Stimulated activated naive CD8-positive, alpha-beta T cell treated with anti-CD3 and anti-CD28 coated beads, Interleukin-15, Interleukin-2, amounts not matched to agents 100 ng/mL and 50 ng/mL, for 24 hours (primary cell): ENCODE results near the gene DLG2.

Experiments
- H3K27ac Mint-ChIP-seq: one replicate; pipeline ENCODE4 v1.8.0; 2021; ENCODE audit warnings: mild to moderate bottlenecking, mixed read lengths
- H3K27me3 Mint-ChIP-seq: one replicate; pipeline ENCODE4 v1.8.0; 2021; ENCODE audit warnings: mixed read lengths
- H3K36me3 Mint-ChIP-seq: one replicate; pipeline ENCODE4 v1.8.0; 2021; ENCODE audit warnings: low read depth, mixed read lengths
- H3K4me1 Mint-ChIP-seq: one replicate; pipeline ENCODE4 v1.8.0; 2021; ENCODE audit warnings: low read depth, mixed read lengths
- H3K4me3 Mint-ChIP-seq: one replicate; pipeline ENCODE4 v1.8.0; 2021; ENCODE audit warnings: mild to moderate bottlenecking, mixed read lengths
- H3K9me3 Mint-ChIP-seq: one replicate; pipeline ENCODE4 v1.8.0; 2021; ENCODE audit warnings: mixed read lengths

Gene DLG2

GRCh38 chr11:84476581-84476980, 1150.6 kb downstream of the DLG2 start:
- H3K4me1 Mint-ChIP-seq: no peaks in the 10 kb centered on the region
- peaks cover 3% of the 10 kb centered on the region for H3K27me3 Mint-ChIP-seq
- no peak overlapping the region for H3K27ac Mint-ChIP-seq
- no peak overlapping the region for H3K4me3 Mint-ChIP-seq
- H3K9me3 Mint-ChIP-seq: no peaks in the 10 kb centered on the region
- no peaks in the 10 kb centered on the region for H3K36me3 Mint-ChIP-seq

GRCh38 chr11:84471501-84471900, 1155.6 kb downstream of the DLG2 start:
- H3K9me3 Mint-ChIP-seq: no peaks in the 10 kb centered on the region
- H3K4me1 Mint-ChIP-seq: no peaks in the 10 kb centered on the region
- H3K36me3 Mint-ChIP-seq: no peaks in the 10 kb centered on the region
- H3K27ac Mint-ChIP-seq: no peak overlapping the region
- H3K27me3 Mint-ChIP-seq: peaks cover under 1% of the 10 kb centered on the region
- H3K4me3 Mint-ChIP-seq: no peak overlapping the region

- Mint-ChIP-seq H3K27me3 (no peaks in the 10 kb centered on the region), H3K9me3 (no peaks in the 10 kb centered on the region), H3K4me3 (no peak overlapping the region), H3K4me1 (no peaks in the 10 kb centered on the region), H3K27ac (no peak overlapping the region), H3K36me3 (no peaks in the 10 kb centered on the region)
These were observed 1158.9 kb downstream of the DLG2 start for GRCh38 chr11:84468235-84468634.

- Mint-ChIP-seq H3K4me1 (no peaks in the 10 kb centered on the region), H3K36me3 (no peaks in the 10 kb centered on the region), H3K27me3 (no peaks in the 10 kb centered on the region), H3K4me3 (no peak overlapping the region), H3K27ac (no peak overlapping the region), H3K9me3 (peaks cover 3% of the 10 kb centered on the region)
These were observed 1162.1 kb downstream of the DLG2 start for GRCh38 chr11:84465040-84465439.

- Mint-ChIP-seq H3K27ac (no peak overlapping the region), H3K9me3 (peaks cover 7% of the 10 kb centered on the region), H3K36me3 (no peaks in the 10 kb centered on the region), H3K4me3 (no peak overlapping the region), H3K27me3 (no peaks in the 10 kb centered on the region), H3K4me1 (no peaks in the 10 kb centered on the region)
These were observed 1171.5 kb downstream of the DLG2 start for GRCh38 chr11:84455691-84456090.

GRCh38 chr11:84452211-84452610, 1174.9 kb downstream of the DLG2 start:
- H3K36me3 Mint-ChIP-seq: no peaks in the 10 kb centered on the region
- H3K9me3 Mint-ChIP-seq: peaks cover 7% of the 10 kb centered on the region
- no peak overlapping the region for H3K4me3 Mint-ChIP-seq
- H3K27me3 Mint-ChIP-seq: no peaks in the 10 kb centered on the region
- no peak overlapping the region for H3K27ac Mint-ChIP-seq
- no peaks in the 10 kb centered on the region for H3K4me1 Mint-ChIP-seq

GRCh38 chr11:84438565-84438964, 1188.6 kb downstream of the DLG2 start:
- Mint-ChIP-seq H3K9me3 (no peaks in the 10 kb centered on the region), H3K27ac (no peak overlapping the region), H3K27me3 (peaks cover 4% of the 10 kb centered on the region), H3K36me3 (no peaks in the 10 kb centered on the region), H3K4me1 (no peaks in the 10 kb centered on the region), H3K4me3 (no peak overlapping the region)

- no peak overlapping the region for H3K27ac Mint-ChIP-seq
- H3K4me3 Mint-ChIP-seq: no peak overlapping the region
- peaks cover 4% of the 10 kb centered on the region for H3K27me3 Mint-ChIP-seq
- H3K9me3 Mint-ChIP-seq: no peaks in the 10 kb centered on the region
- H3K4me1 Mint-ChIP-seq: no peaks in the 10 kb centered on the region
- H3K36me3 Mint-ChIP-seq: no peaks in the 10 kb centered on the region
These were observed 1189.8 kb downstream of the DLG2 start for GRCh38 chr11:84437071-84437980.

GRCh38 chr11:84430661-84431060, 1196.5 kb downstream of the DLG2 start:
- H3K27ac Mint-ChIP-seq: no peak overlapping the region
- no peaks in the 10 kb centered on the region for H3K36me3 Mint-ChIP-seq

GRCh38 chr11:84425673-84426072, 1201.5 kb downstream of the DLG2 start:
- Mint-ChIP-seq H3K27ac (no peak overlapping the region), H3K36me3 (no peaks in the 10 kb centered on the region), H3K4me3 (no peak overlapping the region), H3K27me3 (no peaks in the 10 kb centered on the region), H3K4me1 (no peaks in the 10 kb centered on the region), H3K9me3 (peaks cover 8% of the 10 kb centered on the region)

More at GRCh38 chr11:84430661-84431060, 1196.5 kb downstream of the DLG2 start:
- H3K9me3 Mint-ChIP-seq: no peaks in the 10 kb centered on the region
- no peaks in the 10 kb centered on the region for H3K27me3 Mint-ChIP-seq
- no peaks in the 10 kb centered on the region for H3K4me1 Mint-ChIP-seq
- no peak overlapping the region for H3K4me3 Mint-ChIP-seq

- no peak overlapping the region for H3K27ac Mint-ChIP-seq
- H3K27me3 Mint-ChIP-seq: no peaks in the 10 kb centered on the region
- no peaks in the 10 kb centered on the region for H3K36me3 Mint-ChIP-seq
- peaks cover 16% of the 10 kb centered on the region for H3K9me3 Mint-ChIP-seq
- H3K4me1 Mint-ChIP-seq: no peaks in the 10 kb centered on the region
- H3K4me3 Mint-ChIP-seq: no peak overlapping the region
These were observed 1206.9 kb downstream of the DLG2 start for GRCh38 chr11:84420271-84420670.

GRCh38 chr11:84419616-84420015, 1207.5 kb downstream of the DLG2 start:
- Mint-ChIP-seq H3K4me3 (no peak overlapping the region), H3K36me3 (no peaks in the 10 kb centered on the region), H3K9me3 (peaks cover 16% of the 10 kb centered on the region), H3K27me3 (no peaks in the 10 kb centered on the region), H3K27ac (no peak overlapping the region), H3K4me1 (no peaks in the 10 kb centered on the region)

GRCh38 chr11:84414920-84415319, 1212.2 kb downstream of the DLG2 start:
- Mint-ChIP-seq H3K27me3 (no peaks in the 10 kb centered on the region), H3K9me3 (peaks cover 13% of the 10 kb centered on the region), H3K4me1 (no peaks in the 10 kb centered on the region), H3K27ac (no peak overlapping the region), H3K4me3 (no peak overlapping the region), H3K36me3 (no peaks in the 10 kb centered on the region)

GRCh38 chr11:84413549-84413948, 1213.6 kb downstream of the DLG2 start:
- Mint-ChIP-seq H3K9me3 (peaks cover 16% of the 10 kb centered on the region), H3K36me3 (no peaks in the 10 kb centered on the region), H3K27ac (no peak overlapping the region), H3K4me1 (no peaks in the 10 kb centered on the region), H3K4me3 (no peak overlapping the region), H3K27me3 (no peaks in the 10 kb centered on the region)

- no peak overlapping the region for H3K4me3 Mint-ChIP-seq
- H3K27me3 Mint-ChIP-seq: no peaks in the 10 kb centered on the region
- H3K27ac Mint-ChIP-seq: no peak overlapping the region
- H3K4me1 Mint-ChIP-seq: no peaks in the 10 kb centered on the region
- H3K9me3 Mint-ChIP-seq: peaks cover 16% of the 10 kb centered on the region
- H3K36me3 Mint-ChIP-seq: no peaks in the 10 kb centered on the region
These were observed 1214.3 kb downstream of the DLG2 start for GRCh38 chr11:84412862-84413261.

- Mint-ChIP-seq H3K36me3 (no peaks in the 10 kb centered on the region), H3K9me3 (peaks cover 11% of the 10 kb centered on the region), H3K27ac (no peak overlapping the region), H3K4me3 (no peak overlapping the region), H3K27me3 (no peaks in the 10 kb centered on the region), H3K4me1 (no peaks in the 10 kb centered on the region)
These were observed 1218.2 kb downstream of the DLG2 start for GRCh38 chr11:84408946-84409411.
